Heart right ventricle (tissue), 16 donors: Measurements from ENCODE around the gene PDE11A. TPM values are rescaled to one million over a fixed set of nuclear protein-coding genes. Genes with fewer than 3 reads are reported as not detected.

ENCODE experiments used
- ATAC-seq, 8 donors: fragments of 200-7000 bp; cut with Tn5 transposase; one replicate each; pipeline ENCODE4 v1.9.1; 2020; ENCODE audit warnings: mild to moderate bottlenecking in 8 of 8, moderate library complexity in 8 of 8, moderate number of reproducible peaks in 1 of 8
- DNase-seq, 2 donors: peaks; one replicate each; pipeline ENCODE4 v3.0.0-alpha.2; 2020
- H3K27ac ChIP-seq, 10 donors: fragments of 200-600 bp; sonication (generic) in 2 of 10; one replicate each; pipeline versions ENCODE4 v1.5.0 to v1.8.0; 2020 to 2022; ENCODE audit warnings: mild to moderate bottlenecking in 3 of 10
- H3K27me3 ChIP-seq, 7 donors: fragments of 200-600 bp; one replicate each; pipeline ENCODE4 v1.8.0; 2021 to 2022; ENCODE audit warnings: mild to moderate bottlenecking in 2 of 7
- H3K36me3 ChIP-seq, 9 donors: fragments of 200-600 bp; sonication (generic) in 1 of 9; one replicate each; pipeline versions ENCODE4 v1.5.0 to v1.8.0; 2020 to 2022; ENCODE audit warnings: mild to moderate bottlenecking in 2 of 9
- H3K4me1 ChIP-seq, 9 donors: fragments of 200-600 bp; sonication (generic) in 1 of 9; one replicate each; pipeline versions ENCODE4 v1.5.0 to v1.8.0; 2020 to 2022; ENCODE audit warnings: mild to moderate bottlenecking in 4 of 9
- H3K4me3 ChIP-seq, 10 donors: fragments of 200-600 bp; sonication (generic) in 2 of 10; one replicate each; pipeline versions ENCODE4 v1.5.0 to v1.8.0; 2020 to 2022; ENCODE audit warnings: mild to moderate bottlenecking in 7 of 10, moderate library complexity in 2 of 10
- H3K9me3 ChIP-seq, 11 donors: fragments of 200-600 bp in 10 of 11; sonication (generic) in 2 of 11; one replicate each; pipeline versions ENCODE4 v1.5.0 to v1.8.0; 2013 to 2022; ENCODE audit warnings: mild to moderate bottlenecking in 2 of 11, control low read depth in 1 of 11, moderate library complexity in 1 of 11
- WGBS, 2 donors: extraction: QIAGEN DNeasy Blood & Tissue Kit; methylation state at CpG; one replicate each; pipeline ENCODE4 v1.1.7; 2013; ENCODE audit warnings: inconsistent platforms in 1 of 2; 5-methylcytosine and 5-hydroxymethylcytosine counted together
- intact Hi-C, 10 donors: fragments of 100-400 bp; cut with DNase I; formaldehyde crosslinking; loops; one replicate each; pipeline versions ENCODE4 v1.11.1 to v1.14.2; 2022
- polyA plus RNA-seq, 2 donors: library from polyadenylated mRNA; stranded (reverse); fragments of 200-250 nt; gene quantifications; one replicate each; pipeline ENCODE4 v1.2.3, GENCODE V29; 2013
- total RNA-seq, 10 donors: library from RNA; stranded (reverse); fragmentation: NEBNext Ultra II Directional in 3 of 10; extraction: Animal tissue kit (Norgen Biotek cat#: 25700) in 3 of 10; gene quantifications; one replicate each; pipeline versions ENCODE4 v1.2.1 to v1.2.4, GENCODE V29; 2021 to 2023
- TF ChIP-seq, protein P1 (sequence below), 9 donors: fragments of 200-600 bp; sonication (generic) in 2 of 9; IDR thresholded peaks; one replicate each; pipeline versions ENCODE4 v1.5.0 to v1.8.0; 2021 to 2022; ENCODE audit warnings: antibody characterized with exemption in 9 of 9, mild to moderate bottlenecking in 5 of 9, moderate library complexity in 1 of 9
- donor health status: Arrhythmogenic right ventricular cardiomyopathy.
- donor health status: ischemic (EF 13 %, LVEDD 7.1; RV severe dilation, severe dysfunction).
- donor health status: healthy with polysubstance abuse.
- donor health status: DM: no; HTN: yes; CAD: no.
- donor health status: DM: no; HTN: no; CAD: no.
- donor health status: ischemic (EF 25% LVEDD 6.9; RV normal size, moderate dysfunction).
- donor health status: ischemic (EF 25% LVEDD 5.7; RV mildly dilated, moderate dysfunction).
- donor health status: healthy.
- donor health status: DM: yes; HTN: yes; CAD: no.
- donor health status: Ischemic cardiomyopathy.
- donor health status: ischemic (EF 35%, LVEDD 5.7; RV mildly dilated, moderate dysfunction).
- donor health status: nonischemic (EF 11% LVEDD 7.7; RV severe dilation, severe dysfunction).
- donor health status: DM: yes; HTN: yes; CAD: no.
- donor health status: PGD.
- donor health status: ischemic (EF 29% LVEDD 5.4; RV normal size, mild dysfunction).
- donor health status: nonischemic (EF 23%, LVEDD 6.1; RV moderate dilation, normal function).

The PDE11A gene
- total and polyA plus RNA-seq, 12 donors: 0.12 to 6.4 (median 1.1) TPM

DNA sequence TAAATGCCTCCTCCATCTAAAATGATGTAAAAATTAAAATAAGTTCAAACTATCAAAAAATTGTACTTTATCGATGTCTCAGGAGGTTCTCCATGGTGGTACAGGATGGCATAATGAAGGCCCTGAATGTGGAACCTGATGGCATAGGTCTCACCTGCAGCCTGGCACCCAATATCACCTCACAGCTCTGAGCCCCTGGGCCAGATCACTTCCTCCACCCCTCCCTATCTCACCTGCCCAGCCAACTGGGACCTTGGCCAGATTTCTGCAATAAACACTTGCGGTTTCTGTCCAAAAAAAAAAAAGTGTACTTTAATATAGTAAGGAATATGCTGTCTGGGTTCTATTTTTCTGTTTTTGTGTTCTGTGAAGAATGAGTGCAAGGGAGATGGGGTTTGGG lies 33.0 kb upstream of the PDE11A start:
- ATAC-seq: no peak
- WGBS, 2 donors: 68 to 90% methylated on average over 2 of the region's 2 CpGs
- intact Hi-C loops: no loop called here

DNA sequence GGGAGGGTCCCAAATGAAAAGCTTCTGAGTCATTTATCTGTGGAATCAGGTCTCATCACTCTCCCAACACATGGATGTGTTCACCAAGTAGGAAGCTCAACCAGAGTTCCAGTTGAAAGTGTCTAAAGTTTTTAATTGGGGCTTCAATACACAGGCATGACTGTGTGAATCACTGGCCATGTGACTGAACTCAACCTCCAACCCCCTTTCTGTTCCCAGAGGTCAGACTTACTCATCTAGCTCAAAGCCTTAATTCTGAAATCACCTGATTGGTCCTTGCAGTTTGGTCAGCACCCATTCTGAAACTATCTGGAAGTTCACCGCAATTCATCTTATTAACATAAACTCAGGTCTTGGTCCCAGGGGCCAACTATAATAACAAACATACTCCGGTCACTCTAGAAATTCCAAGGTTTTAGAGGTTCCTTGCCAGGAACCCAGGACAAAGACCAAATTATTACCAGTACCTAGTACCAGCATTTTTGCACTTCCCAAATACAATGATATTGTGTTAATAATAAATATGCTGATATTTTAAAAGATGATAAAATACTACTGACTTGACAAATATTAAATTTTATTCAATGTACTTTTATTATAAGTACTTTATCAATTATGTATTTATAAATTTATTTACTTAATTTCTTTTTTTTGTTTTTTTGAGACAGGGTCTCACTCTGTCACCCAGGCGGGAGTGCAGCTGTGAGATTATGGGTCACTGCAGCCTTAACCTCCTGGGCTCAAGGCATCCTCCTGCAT lies 28.9 kb upstream of the PDE11A start:
- no peaks in the 10 kb centered on the region for H3K36me3 ChIP-seq
- 82 to 85% methylated on average over 3 of the region's 3 CpGs for WGBS, 2 donors
- H3K27me3 ChIP-seq: no peaks in the 10 kb centered on the region
- ATAC-seq (no peak), DNase-seq (no peak)
- no peak overlapping the region for H3K4me3 ChIP-seq
- TF ChIP-seq, protein P1, sequence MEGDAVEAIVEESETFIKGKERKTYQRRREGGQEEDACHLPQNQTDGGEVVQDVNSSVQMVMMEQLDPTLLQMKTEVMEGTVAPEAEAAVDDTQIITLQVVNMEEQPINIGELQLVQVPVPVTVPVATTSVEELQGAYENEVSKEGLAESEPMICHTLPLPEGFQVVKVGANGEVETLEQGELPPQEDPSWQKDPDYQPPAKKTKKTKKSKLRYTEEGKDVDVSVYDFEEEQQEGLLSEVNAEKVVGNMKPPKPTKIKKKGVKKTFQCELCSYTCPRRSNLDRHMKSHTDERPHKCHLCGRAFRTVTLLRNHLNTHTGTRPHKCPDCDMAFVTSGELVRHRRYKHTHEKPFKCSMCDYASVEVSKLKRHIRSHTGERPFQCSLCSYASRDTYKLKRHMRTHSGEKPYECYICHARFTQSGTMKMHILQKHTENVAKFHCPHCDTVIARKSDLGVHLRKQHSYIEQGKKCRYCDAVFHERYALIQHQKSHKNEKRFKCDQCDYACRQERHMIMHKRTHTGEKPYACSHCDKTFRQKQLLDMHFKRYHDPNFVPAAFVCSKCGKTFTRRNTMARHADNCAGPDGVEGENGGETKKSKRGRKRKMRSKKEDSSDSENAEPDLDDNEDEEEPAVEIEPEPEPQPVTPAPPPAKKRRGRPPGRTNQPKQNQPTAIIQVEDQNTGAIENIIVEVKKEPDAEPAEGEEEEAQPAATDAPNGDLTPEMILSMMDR (IDR thresholded peaks at IDR 0.05): no peak
- no peak overlapping the region for H3K27ac ChIP-seq
- no peaks in the 10 kb centered on the region for H3K4me1 ChIP-seq
- no peaks in the 10 kb centered on the region for H3K9me3 ChIP-seq
- intact Hi-C loops: no loop called here

More for the DNA sequence above, 33.0 kb upstream of the PDE11A start:
- H3K4me1 ChIP-seq: no peaks in the 10 kb centered on the region
- no peak for DNase-seq
- no peak overlapping the region for H3K4me3 ChIP-seq
- H3K27ac ChIP-seq: no peak overlapping the region
- no peaks in the 10 kb centered on the region for H3K36me3 ChIP-seq
- H3K27me3 ChIP-seq: no peaks in the 10 kb centered on the region
- H3K9me3 ChIP-seq: no peaks in the 10 kb centered on the region
- TF ChIP-seq, protein P1 (IDR thresholded peaks at IDR 0.05): no peak

DNA sequence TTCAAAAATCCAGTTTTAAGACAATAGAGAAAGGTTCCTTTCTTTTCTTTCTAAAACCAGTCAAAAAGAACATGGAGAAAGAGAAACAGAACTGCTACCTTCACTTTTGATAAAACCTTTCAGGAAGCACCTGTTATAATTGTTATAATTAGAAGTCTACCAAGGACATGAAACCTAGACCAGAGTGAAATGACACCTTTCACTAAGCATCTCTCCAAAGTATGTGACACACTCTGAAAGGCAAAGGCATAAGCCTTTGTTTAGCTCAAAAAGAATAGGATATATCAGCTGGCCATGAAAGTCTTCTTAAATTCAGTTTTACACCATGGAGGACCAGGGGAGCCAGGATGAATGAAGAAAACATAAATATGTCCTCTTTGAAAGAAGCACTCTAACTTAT lies 20.9 kb upstream of the PDE11A start:
- TF ChIP-seq, protein P1 (IDR thresholded peaks at IDR 0.05): no peak
- no peak for DNase-seq
- intact Hi-C loops: no loop called here
- Histone ChIP-seq H3K4me1 (no peaks in the 10 kb centered on the region), H3K36me3 (no peaks in the 10 kb centered on the region), H3K4me3 (no peak overlapping the region), H3K9me3 (no peaks in the 10 kb centered on the region), H3K27me3 (peaks cover 0 to 2% (median 0%) of the 10 kb centered on the region in 7 donors), H3K27ac (no peak overlapping the region)
- no peak for ATAC-seq

DNA sequence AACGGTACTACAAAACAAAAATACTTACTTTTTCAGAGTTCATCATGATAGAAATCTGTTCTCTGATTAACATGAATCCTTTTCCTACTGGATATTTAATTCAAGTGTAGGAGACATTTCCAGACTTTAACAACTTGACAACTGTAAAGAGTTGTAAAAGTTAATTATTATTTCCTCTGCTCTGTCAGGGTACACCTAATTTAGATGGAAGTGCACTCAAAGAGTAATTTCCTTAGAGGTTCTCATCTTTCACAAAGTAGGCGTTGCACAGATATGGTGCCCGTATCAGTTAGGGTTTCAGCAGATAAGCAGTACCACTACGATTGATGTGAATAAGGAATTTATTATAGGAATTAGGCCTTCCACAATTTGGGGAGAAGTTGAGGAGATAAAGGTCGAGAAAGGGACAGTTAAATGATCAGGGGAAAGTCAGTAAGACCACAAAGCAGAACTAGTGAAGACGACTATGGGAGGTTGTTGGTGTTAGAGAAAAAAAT lies 16.2 kb upstream of the PDE11A start:
- Histone ChIP-seq H3K4me3 (no peak overlapping the region), H3K4me1 (no peaks in the 10 kb centered on the region), H3K36me3 (no peaks in the 10 kb centered on the region), H3K9me3 (no peaks in the 10 kb centered on the region), H3K27me3 (peaks cover 0 to 6% (median 0%) of the 10 kb centered on the region in 7 donors), H3K27ac (no peak overlapping the region)
- WGBS, 2 donors: 60 to 69% methylated on average over 6 of the region's 6 CpGs
- intact Hi-C loops: no loop called here
- DNase-seq: no peak
- no peak for ATAC-seq
- TF ChIP-seq, protein P1 (IDR thresholded peaks at IDR 0.05): no peak
